OCI-LY1 (cell line): ENCODE measurements around the gene TAC4.
A peak's percentile ranks its signal among the peaks of the same experiment; 100 is the strongest.

Experiments
- H2AFZ ChIP-seq: fragments of 200-600 bp; sonication (generic), shearing (Covaris generic); 2 replicates; pipeline ENCODE4 v1.6.0; 2014; ENCODE audit warnings: antibody characterized with exemption, mild to moderate bottlenecking, low read length
- H3F3A ChIP-seq: fragments of 200-600 bp; sonication (generic), shearing (Covaris generic); 2 replicates; pipeline ENCODE4 v1.6.0; 2014; ENCODE audit warnings: mild to moderate bottlenecking, antibody characterized with exemption, low read length, moderate library complexity; ENCODE audit not compliant: insufficient read depth
- H3K27ac ChIP-seq: fragments of 200-600 bp; sonication (generic); 2 replicates; pipeline ENCODE4 v1.5.1; 2014; ENCODE audit warnings: low read length, mixed run types, mild to moderate bottlenecking, low read depth; ENCODE audit not compliant: poor library complexity, severe bottlenecking
- H3K27me3 ChIP-seq: fragments of 200-600 bp; sonication (generic); 2 replicates; pipeline ENCODE4 v1.6.0; 2014; ENCODE audit warnings: antibody characterized with exemption, mild to moderate bottlenecking, low read length, moderate library complexity; ENCODE audit not compliant: insufficient read depth
- H3K36me3 ChIP-seq: fragments of 200-600 bp; sonication (generic); 2 replicates; pipeline ENCODE4 v1.6.1; 2014; ENCODE audit warnings: mild to moderate bottlenecking, antibody characterized with exemption, low read length, moderate library complexity, mixed read lengths; ENCODE audit not compliant: insufficient read depth
- H3K4me1 ChIP-seq: fragments of 200-600 bp; sonication (generic); 2 replicates; pipeline ENCODE4 v1.5.1; 2014; ENCODE audit warnings: mild to moderate bottlenecking, low read length, moderate library complexity; ENCODE audit not compliant: insufficient read depth, severe bottlenecking
- H3K4me2 ChIP-seq: fragments of 200-600 bp; sonication (generic), shearing (Covaris generic); 2 replicates; pipeline ENCODE4 v1.6.1; 2014; ENCODE audit warnings: low read length
- H3K4me3 ChIP-seq: fragments of 200-600 bp; sonication (generic); 2 replicates; pipeline ENCODE4 v1.5.1; 2014; ENCODE audit warnings: low read length, low read depth, mild to moderate bottlenecking, mixed read lengths; ENCODE audit not compliant: poor library complexity, severe bottlenecking
- H3K79me2 ChIP-seq: fragments of 200-600 bp; shearing (Covaris generic); 2 replicates; pipeline ENCODE4 v1.6.1; 2016; ENCODE audit warnings: mixed run types, low read length, mixed read lengths; ENCODE audit not compliant: insufficient read depth
- H3K9ac ChIP-seq: fragments of 200-600 bp; sonication (generic), shearing (Covaris generic); 2 replicates; pipeline ENCODE4 v1.6.1; 2014; ENCODE audit warnings: mild to moderate bottlenecking, low read length, mixed read lengths
- H3K9me2 ChIP-seq: fragments of 200-600 bp; sonication (generic), shearing (Covaris generic); 2 replicates; pipeline ENCODE4 v1.6.1; 2014; ENCODE audit warnings: low read depth, mild to moderate bottlenecking, low read length, mixed read lengths
- H3K9me3 ChIP-seq: fragments of 200-600 bp; shearing (Covaris generic); 2 replicates; pipeline ENCODE4 v1.6.1; 2014; ENCODE audit warnings: low read length, mixed read lengths
- H4K20me1 ChIP-seq: fragments of 200-600 bp; sonication (generic), shearing (Covaris generic); 2 replicates; pipeline ENCODE4 v1.6.0; 2016; ENCODE audit warnings: mild to moderate bottlenecking, low read length; ENCODE audit not compliant: insufficient read depth
- EZH2 ChIP-seq: fragments of 200-600 bp; sonication (generic), shearing (Covaris generic); IDR thresholded peaks from 2 replicates; pipeline ENCODE4 v1.8.0; 2017; ENCODE audit warnings: borderline replicate concordance, mixed run types, mild to moderate bottlenecking, antibody characterized with exemption, low read length, moderate library complexity, mixed read lengths
- TF ChIP-seq, protein P1 (sequence below): fragments of 200-600 bp; sonication (generic), shearing (Covaris generic); IDR thresholded peaks from 2 replicates; pipeline ENCODE4 v1.5.1; 2017; ENCODE audit warnings: mild to moderate bottlenecking, antibody characterized with exemption, low read length, moderate library complexity, mixed read lengths

TAC4 gene

DNA sequence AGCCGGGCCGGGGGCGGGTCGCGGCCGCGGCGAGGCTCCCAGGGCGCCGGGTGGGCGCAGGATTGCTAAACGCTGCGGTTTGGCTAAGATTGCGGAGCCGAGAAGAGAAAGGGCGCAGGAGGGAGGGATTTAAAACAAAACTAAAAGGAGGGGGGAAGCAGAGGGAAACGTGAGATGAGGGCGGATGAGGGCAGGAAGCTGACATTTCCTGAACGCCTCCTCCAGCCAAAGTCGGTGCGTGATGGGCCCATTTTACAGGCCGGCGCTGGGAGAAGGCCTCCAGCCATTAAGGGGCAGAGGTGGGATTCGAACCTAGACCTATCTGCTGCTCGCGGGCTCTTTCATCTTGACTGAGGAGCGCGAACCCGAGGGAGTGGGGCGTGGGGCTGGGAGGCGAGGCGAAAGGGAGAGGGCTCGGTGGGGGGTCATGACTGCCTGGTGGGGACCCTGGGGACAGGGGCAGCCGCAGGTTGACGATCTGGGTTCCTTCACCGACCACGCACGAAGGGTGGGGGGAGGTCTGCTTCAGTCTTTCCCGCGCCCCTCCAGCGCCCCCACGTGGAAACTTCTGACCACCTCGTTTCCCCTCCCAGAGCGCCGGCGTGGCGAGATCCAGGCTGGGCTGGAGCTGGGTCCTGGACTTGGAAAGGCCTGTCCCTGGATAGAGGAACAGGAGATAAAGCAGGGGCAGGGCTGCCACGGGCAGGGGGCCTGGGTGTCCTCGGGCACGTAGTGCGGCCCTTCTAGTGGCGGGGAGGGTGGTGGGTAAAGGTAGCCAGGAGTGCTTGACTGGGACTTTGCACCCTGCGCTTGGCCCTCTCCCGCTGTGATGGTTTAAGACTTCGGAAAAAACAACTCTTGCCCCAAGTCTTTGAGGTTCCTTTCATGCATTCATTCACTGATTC is 3.8 kb upstream of the TAC4 start:
- Histone ChIP-seq H2AFZ (no peak overlapping the region), H3K79me2 (no peaks in the 10 kb centered on the region), H3K4me1 (peaks cover 5% of the 10 kb centered on the region), H4K20me1 (no peaks in the 10 kb centered on the region), H3K36me3 (no peaks in the 10 kb centered on the region), H3K9ac (no peak overlapping the region), H3K27me3 (peaks cover 13% of the 10 kb centered on the region; the same call in 1 of the 2 replicates), H3K9me3 (no peaks in the 10 kb centered on the region), H3K4me2 (peak overlapping the region; percentile 61), H3K9me2 (no peaks in the 10 kb centered on the region), H3K4me3 (peak overlapping the region; percentile 39), H3K27ac (no peak overlapping the region), H3F3A (no peaks in the 10 kb centered on the region)
- TF ChIP-seq, protein P1, sequence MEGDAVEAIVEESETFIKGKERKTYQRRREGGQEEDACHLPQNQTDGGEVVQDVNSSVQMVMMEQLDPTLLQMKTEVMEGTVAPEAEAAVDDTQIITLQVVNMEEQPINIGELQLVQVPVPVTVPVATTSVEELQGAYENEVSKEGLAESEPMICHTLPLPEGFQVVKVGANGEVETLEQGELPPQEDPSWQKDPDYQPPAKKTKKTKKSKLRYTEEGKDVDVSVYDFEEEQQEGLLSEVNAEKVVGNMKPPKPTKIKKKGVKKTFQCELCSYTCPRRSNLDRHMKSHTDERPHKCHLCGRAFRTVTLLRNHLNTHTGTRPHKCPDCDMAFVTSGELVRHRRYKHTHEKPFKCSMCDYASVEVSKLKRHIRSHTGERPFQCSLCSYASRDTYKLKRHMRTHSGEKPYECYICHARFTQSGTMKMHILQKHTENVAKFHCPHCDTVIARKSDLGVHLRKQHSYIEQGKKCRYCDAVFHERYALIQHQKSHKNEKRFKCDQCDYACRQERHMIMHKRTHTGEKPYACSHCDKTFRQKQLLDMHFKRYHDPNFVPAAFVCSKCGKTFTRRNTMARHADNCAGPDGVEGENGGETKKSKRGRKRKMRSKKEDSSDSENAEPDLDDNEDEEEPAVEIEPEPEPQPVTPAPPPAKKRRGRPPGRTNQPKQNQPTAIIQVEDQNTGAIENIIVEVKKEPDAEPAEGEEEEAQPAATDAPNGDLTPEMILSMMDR, result peak; percentile 71
- TF ChIP-seq EZH2, result no peak

DNA sequence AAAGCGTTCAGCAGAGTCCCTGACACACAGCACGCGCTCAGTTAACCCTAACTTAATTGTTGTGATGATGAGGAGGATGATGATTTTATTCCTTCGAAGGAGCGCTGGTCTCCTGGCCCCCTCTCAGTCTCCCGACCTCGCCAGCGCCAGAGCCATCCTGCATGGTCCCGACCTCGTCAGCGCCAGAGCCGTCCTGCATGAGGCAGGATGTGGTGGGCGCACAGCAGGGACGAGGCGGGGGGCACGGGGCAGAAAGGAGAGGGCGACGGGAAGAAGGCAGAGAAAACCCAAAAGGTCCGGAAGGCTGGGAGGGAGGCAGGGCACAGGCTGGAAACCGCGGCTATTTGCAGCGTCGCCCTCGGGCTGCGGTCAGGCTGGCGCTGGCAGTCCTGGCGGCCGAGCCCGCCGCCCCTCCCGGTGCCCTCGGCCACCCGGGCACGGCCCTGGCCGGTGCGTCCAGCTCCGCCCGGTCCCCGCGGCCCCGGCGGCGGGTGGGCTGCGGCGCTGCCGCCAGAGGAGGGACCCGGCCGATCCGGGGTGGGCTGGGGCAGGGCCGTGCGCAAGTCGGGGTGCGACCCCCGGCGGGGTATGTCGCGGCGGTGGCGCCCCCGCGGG is 3.0 kb upstream of the TAC4 start:
- Histone ChIP-seq H3K9me2 (no peaks in the 10 kb centered on the region), H4K20me1 (no peaks in the 10 kb centered on the region), H3K27me3 (peaks cover 13% of the 10 kb centered on the region; the same call in 1 of the 2 replicates), H3F3A (no peaks in the 10 kb centered on the region), H3K4me2 (peak overlapping the region; percentile 61; the same call in 1 of the 2 replicates), H3K9ac (no peak overlapping the region), H2AFZ (no peak overlapping the region), H3K4me1 (peaks cover 5% of the 10 kb centered on the region), H3K79me2 (no peaks in the 10 kb centered on the region), H3K4me3 (no peak overlapping the region), H3K36me3 (no peaks in the 10 kb centered on the region), H3K27ac (no peak overlapping the region), H3K9me3 (no peaks in the 10 kb centered on the region)
- TF ChIP-seq EZH2, result no peak
- TF ChIP-seq, protein P1, result no peak

DNA sequence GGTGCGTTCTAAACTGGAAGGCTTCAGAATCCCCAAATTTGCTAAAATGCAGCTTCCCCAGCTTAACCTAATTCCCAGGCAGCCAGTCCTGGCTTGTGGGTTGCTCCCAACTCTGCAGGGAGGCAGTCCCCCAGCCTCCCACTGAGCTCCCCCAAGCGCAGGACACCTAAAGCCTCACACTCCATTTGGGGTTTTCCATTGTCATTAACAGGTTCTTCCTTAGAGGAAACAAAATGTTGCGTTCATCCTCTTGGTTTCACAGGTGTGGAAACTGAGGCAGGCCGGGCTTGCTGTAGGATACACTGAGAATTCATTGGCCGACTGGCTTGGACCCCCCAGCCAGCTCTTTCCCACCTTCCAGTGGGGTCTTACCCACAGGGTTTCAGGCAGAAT is 2.3 kb upstream of the TAC4 start:
- Histone ChIP-seq H3K4me3 (no peak overlapping the region), H4K20me1 (no peaks in the 10 kb centered on the region), H3K27ac (no peak overlapping the region), H3K79me2 (no peaks in the 10 kb centered on the region), H2AFZ (no peak overlapping the region), H3K4me2 (no peak overlapping the region), H3F3A (no peaks in the 10 kb centered on the region), H3K9me2 (no peaks in the 10 kb centered on the region), H3K4me1 (peaks cover 5% of the 10 kb centered on the region), H3K9ac (no peak overlapping the region), H3K27me3 (peaks cover 13% of the 10 kb centered on the region; the same call in 1 of the 2 replicates), H3K9me3 (no peaks in the 10 kb centered on the region), H3K36me3 (no peaks in the 10 kb centered on the region)
- no peak for TF ChIP-seq EZH2
- TF ChIP-seq, protein P1, result no peak
